Measurements from ENCODE around the gene SUMF2.

DNA sequence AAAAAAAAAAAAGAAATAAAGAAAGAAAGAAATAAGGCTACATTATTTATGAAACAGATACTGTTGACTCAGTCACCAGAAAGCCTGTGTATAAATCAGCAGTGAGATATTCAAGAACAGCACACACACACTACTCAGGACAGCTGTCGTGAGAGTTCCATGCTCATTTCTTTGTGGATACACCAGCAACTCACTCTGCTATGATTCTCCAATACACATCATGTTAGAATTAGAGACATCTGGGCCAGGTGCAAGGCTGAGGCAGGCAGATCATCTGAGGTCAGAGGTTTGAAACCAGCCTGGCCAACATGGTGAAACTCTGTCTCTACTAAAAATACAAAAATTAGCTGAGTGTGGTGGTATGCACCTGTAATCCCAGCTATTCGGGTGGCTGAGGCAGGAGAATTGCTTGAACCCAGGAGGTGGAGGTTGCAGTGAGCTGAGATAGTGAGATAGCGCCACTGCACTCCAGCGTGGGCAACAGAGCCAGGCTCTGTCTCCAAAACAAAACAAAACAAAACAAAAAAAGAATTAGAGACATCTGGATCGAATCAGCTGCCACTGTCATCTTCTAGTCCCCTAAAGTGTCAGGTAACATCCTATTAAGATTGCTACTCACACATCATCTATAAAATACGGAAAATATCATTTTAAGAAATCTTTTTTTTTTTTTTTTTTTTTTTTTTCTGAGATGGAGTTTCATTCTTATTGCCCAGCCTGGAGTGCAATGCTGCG is 63.3 kb downstream of the SUMF2 start:
- no peak for TF ChIP-seq EZH2phosphoT487 (IDR thresholded peaks at IDR 0.05; ENCODE audit: insufficient read depth, low read depth)
- no peak for TF ChIP-seq EZH2 (IDR thresholded peaks at IDR 0.05; ENCODE audit: insufficient read depth, poor library complexity, severe bottlenecking)
